ENCODE measurements around the gene ANXA2R.
"Not testable (repeated sequence)": the region's sequence is repeated elsewhere in the genome, so short reads cannot be mapped to it uniquely, and the experiment has no call there.

The ANXA2R gene

DNA sequence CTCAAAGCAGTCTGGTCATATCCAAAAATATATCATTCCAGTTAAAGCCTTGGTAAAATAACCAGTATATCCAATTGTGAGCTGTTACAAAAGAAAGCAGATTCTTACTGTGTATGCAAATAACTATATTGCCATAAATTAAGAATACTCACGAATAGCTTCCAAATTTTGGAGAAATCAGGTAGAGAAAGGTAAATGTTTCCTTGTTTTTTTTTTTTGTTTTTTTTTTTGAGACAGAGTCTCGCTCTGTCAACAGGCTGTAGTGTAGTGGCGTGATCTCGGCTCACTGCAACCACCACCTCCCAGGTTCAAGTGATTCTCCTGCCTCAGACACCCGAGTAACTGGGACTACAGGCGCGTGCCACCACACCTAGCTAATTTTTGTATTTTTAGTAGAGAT, 44.3 kb upstream of the ANXA2R start:
- H3K9me3 ChIP-seq (ENCODE audit: control insufficient read depth, insufficient read depth, low read depth, low read length); H3K4me3 ChIP-seq (ENCODE audit: low read depth, low read length); H3K27ac ChIP-seq (ENCODE audit: extremely low read depth, low read depth, low read length); H3K4me1 ChIP-seq (ENCODE audit: control insufficient read depth, insufficient read depth, low read length); POLR2A ChIA-PET; H3K36me3 ChIP-seq (ENCODE audit: control insufficient read depth in 2 of 2, insufficient read depth in 1 of 2, low read length in 2 of 2): not testable (repeated sequence)
- peak; percentile 93 for TF ChIP-seq SETDB1 (IDR thresholded peaks at IDR 0.05; ENCODE audit: insufficient read length, low read length)
- TF ChIP-seq, protein P1, sequence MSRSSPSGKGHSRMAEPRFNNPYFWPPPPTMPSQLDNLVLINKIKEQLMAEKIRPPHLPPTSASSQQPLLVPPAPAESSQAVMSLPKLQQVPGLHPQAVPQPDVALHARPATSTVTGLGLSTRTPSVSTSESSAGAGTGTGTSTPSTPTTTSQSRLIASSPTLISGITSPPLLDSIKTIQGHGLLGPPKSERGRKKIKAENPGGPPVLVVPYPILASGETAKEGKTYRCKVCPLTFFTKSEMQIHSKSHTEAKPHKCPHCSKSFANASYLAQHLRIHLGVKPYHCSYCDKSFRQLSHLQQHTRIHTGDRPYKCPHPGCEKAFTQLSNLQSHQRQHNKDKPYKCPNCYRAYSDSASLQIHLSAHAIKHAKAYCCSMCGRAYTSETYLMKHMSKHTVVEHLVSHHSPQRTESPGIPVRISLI (tag by site-specific recombination; IDR thresholded peaks at IDR 0.05): peak; percentile 29; the same call in 1 of the 2 replicates
- CTCF ChIA-PET: interaction anchor here (0.7 to 1.0 kb wide), 4 partner anchors 11 to 219 kb away, joined by 3 read pairs; no protein-coding TSS in a partner anchor

DNA sequence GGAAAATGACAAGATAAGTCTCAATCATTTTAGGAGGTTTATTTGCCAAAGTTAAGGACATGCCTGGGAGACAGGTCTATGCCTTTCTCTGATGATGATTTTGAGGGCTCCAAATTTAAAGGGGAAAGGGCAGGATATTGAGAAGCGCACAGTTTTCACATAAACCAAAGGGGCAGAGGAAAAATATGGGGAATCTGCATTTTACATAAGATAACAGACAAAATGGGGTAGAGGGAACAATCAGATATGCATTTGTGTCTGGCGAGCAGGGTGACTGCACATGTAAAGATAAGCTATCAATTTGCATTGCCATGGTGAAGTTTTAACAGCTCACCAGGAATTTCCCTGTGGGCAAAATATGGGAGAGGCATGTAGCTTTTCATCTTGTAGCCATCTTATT, 41.2 kb upstream of the ANXA2R start:
- POLR2A ChIA-PET; H3K9me3 ChIP-seq (ENCODE audit: control insufficient read depth, insufficient read depth, low read depth, low read length); H3K4me1 ChIP-seq (ENCODE audit: control insufficient read depth, insufficient read depth, low read length); H3K4me3 ChIP-seq (ENCODE audit: low read depth, low read length); H3K36me3 ChIP-seq (ENCODE audit: control insufficient read depth in 2 of 2, insufficient read depth in 1 of 2, low read length in 2 of 2); H3K27ac ChIP-seq (ENCODE audit: extremely low read depth, low read depth, low read length): not testable (repeated sequence)
- CTCF ChIA-PET: interaction anchor here (0.7 to 1.4 kb wide), 2 partner anchors 23 to 26 kb away, joined by 3 read pairs; no protein-coding TSS in a partner anchor

DNA sequence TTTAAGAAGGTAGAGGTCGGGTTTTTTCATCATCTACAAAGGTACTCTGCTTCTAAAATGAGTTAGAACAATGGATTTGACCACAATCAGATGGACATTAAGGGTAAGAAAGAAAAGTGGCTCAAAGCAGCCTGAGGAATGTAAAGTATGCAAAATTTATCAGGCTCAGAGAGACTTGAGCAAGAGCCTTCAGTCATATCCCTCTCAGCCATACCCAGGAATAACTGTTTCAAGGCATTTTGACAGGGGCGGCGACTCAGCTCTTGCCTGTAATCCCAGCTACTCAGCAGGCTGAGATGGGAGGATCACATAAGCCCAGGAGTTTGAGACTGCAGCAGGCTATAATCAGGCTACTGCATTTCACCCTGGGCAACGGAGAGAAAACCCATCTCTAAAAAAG, 38.8 kb upstream of the ANXA2R start:
- Histone ChIP-seq H3K4me1 (ENCODE audit: control insufficient read depth, insufficient read depth, low read length) (no peaks in the 10 kb centered on the region), H3K27ac (ENCODE audit: extremely low read depth, low read depth, low read length) (no peak overlapping the region), H3K9me3 (ENCODE audit: control insufficient read depth, insufficient read depth, low read depth, low read length) (no peaks in the 10 kb centered on the region), H3K4me3 (ENCODE audit: low read depth, low read length) (no peak overlapping the region), H3K36me3 (ENCODE audit: control insufficient read depth in 2 of 2, insufficient read depth in 1 of 2, low read length in 2 of 2) (peaks cover 0 to 4% of the 10 kb centered on the region in 2 experiments; a peak in 1 of 3 replicates)
- CTCF ChIA-PET: interaction anchor here (0.6 to 1.9 kb wide), 3 partner anchors 26 to 38 kb away, joined by 4 to 8 read pairs (median 4); no protein-coding TSS in a partner anchor
- POLR2A ChIA-PET: interaction anchor here (0.6 to 0.9 kb wide), 4 partner anchors 10 to 125 kb away, joined by 3 to 5 read pairs (median 4); no protein-coding TSS in a partner anchor
- TF ChIP-seq, protein P2, sequence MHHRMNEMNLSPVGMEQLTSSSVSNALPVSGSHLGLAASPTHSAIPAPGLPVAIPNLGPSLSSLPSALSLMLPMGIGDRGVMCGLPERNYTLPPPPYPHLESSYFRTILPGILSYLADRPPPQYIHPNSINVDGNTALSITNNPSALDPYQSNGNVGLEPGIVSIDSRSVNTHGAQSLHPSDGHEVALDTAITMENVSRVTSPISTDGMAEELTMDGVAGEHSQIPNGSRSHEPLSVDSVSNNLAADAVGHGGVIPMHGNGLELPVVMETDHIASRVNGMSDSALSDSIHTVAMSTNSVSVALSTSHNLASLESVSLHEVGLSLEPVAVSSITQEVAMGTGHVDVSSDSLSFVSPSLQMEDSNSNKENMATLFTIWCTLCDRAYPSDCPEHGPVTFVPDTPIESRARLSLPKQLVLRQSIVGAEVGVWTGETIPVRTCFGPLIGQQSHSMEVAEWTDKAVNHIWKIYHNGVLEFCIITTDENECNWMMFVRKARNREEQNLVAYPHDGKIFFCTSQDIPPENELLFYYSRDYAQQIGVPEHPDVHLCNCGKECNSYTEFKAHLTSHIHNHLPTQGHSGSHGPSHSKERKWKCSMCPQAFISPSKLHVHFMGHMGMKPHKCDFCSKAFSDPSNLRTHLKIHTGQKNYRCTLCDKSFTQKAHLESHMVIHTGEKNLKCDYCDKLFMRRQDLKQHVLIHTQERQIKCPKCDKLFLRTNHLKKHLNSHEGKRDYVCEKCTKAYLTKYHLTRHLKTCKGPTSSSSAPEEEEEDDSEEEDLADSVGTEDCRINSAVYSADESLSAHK (tag by site-specific recombination; IDR thresholded peaks at IDR 0.05): peak; percentile 28; the same call in 1 of the 2 replicates
- no peak for TF ChIP-seq ZNF366 (tag by site-specific recombination; conservative IDR thresholded peaks at IDR 0.05)

DNA sequence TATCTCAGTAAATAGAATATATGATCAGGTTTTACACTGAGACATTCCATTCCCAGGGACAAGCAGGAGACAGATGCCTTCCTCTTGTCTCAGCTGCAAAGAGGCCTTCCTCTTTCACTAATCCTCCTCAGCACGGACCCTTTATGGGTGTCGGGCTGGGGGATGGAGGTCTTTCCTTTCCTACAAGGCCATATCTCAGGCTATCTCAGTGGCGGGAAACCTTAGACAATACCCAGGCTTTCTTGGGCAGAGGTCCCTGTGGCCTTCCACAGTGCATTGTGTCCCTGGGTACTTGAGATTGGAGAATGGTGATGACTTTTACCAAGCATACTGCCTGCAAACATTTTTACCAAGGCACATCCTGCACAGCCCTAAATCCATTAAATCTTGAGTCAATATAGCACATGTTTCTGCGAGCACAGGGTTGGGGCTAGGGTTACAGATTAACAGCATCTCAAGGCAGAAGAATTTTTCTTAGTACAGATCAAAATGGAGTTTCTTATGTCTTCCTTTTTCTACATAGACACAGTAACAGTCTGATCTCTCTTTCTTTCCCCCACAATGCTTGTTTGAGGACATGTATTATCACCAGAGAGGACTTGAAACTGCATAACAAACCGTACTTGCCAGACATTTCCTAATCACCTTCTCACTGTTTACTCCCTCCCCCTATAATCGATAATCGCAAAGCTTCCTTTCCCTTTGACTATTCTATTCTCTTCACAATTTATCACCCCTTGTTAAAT, 37.5 kb upstream of the ANXA2R start:
- POLR2A ChIA-PET; H3K36me3 ChIP-seq (ENCODE audit: control insufficient read depth in 2 of 2, insufficient read depth in 1 of 2, low read length in 2 of 2); CTCF ChIA-PET; H3K4me1 ChIP-seq (ENCODE audit: control insufficient read depth, insufficient read depth, low read length); H3K9me3 ChIP-seq (ENCODE audit: control insufficient read depth, insufficient read depth, low read depth, low read length); H3K4me3 ChIP-seq (ENCODE audit: low read depth, low read length); H3K27ac ChIP-seq (ENCODE audit: extremely low read depth, low read depth, low read length): not testable (repeated sequence)

DNA sequence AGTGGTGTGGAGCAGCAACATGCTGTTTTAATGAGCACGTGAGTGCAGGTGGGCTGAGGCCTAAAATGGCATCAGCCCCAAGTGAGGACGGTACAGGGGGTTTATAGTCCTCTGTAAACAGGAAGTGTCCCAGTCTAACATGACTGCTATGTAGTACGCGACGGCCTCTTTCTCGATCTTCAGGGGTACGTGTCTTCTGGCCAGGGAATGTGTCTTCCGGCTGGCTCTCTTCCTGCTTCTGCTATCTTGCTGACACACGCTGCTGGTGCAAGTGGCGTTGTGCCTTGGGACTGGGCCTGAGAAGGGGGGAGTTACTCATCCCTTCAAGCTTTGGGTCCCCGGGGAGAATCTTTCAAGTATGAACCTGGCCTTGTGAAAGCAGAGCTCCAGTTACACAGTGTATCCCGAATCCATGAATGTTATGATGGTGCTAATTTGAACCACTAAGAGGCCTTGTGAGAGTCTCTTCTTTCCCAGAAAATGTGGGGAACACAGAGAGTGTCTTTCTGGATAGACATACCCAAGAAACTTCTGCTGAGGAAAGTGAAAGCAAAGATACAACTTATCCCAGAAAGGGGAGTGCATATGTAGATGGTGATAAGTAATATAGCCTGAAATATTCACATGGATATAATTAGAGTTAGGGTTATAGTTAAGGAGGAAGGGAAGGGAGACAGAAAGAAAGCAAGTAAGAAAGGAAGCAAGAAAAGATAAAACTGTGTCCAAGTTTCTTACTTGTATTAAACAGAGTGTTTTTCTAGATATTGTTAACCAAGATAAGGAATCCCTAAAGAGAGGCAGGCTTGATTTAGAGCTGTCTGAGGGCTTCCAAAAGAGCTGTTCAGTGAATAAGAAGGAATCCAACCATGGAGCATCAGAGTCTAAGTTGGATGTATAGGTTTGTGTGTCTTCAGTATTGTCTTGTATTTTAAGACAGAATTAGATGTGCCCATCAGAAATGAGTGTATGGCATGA, 35.5 kb upstream of the ANXA2R start:
- Histone ChIP-seq H3K4me1 (ENCODE audit: control insufficient read depth, insufficient read depth, low read length) (no peaks in the 10 kb centered on the region), H3K36me3 (ENCODE audit: control insufficient read depth in 2 of 2, insufficient read depth in 1 of 2, low read length in 2 of 2) (peaks cover 9 to 10% of the 10 kb centered on the region in 2 experiments; a peak in 2 of 3 replicates), H3K4me3 (ENCODE audit: low read depth, low read length) (no peak overlapping the region), H3K27ac (ENCODE audit: extremely low read depth, low read depth, low read length) (no peak overlapping the region), H3K9me3 (ENCODE audit: control insufficient read depth, insufficient read depth, low read depth, low read length) (no peaks in the 10 kb centered on the region)
- ChIA-PET CTCF (interaction anchor here (0.5 to 1.3 kb wide), 12 partner anchors 11 to 948 kb away, joined by 3 to 5 read pairs (median 3); no protein-coding TSS in a partner anchor), POLR2A (interaction anchor here (1.0 to 1.6 kb wide), 2 partner anchors 10 to 45 kb away, joined by 3 to 4 read pairs; partner anchors contain the start of gene ZNF131)
- no peak for TF ChIP-seq GLIS1 (tag by site-specific recombination; IDR thresholded peaks at IDR 0.05)
- TF ChIP-seq ZNF544 (tag by site-specific recombination; IDR thresholded peaks at IDR 0.05): no peak
- TF ChIP-seq ZBTB7A (tag by site-specific recombination; IDR thresholded peaks at IDR 0.05; ENCODE audit: low read depth): no peak
- TF ChIP-seq ZNF133 (tag by site-specific recombination; IDR thresholded peaks at IDR 0.05): no peak
- TF ChIP-seq, protein P3, sequence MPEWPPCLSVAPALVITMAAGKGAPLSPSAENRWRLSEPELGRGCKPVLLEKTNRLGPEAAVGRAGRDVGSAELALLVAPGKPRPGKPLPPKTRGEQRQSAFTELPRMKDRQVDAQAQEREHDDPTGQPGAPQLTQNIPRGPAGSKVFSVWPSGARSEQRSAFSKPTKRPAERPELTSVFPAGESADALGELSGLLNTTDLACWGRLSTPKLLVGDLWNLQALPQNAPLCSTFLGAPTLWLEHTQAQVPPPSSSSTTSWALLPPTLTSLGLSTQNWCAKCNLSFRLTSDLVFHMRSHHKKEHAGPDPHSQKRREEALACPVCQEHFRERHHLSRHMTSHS (tag by site-specific recombination; IDR thresholded peaks at IDR 0.05): no peak
- TF ChIP-seq ZXDB (tag by site-specific recombination; IDR thresholded peaks at IDR 0.05): no peak
- TF ChIP-seq ZNF791 (tag by site-specific recombination; IDR thresholded peaks at IDR 0.05): no peak
- TF ChIP-seq, protein P4, sequence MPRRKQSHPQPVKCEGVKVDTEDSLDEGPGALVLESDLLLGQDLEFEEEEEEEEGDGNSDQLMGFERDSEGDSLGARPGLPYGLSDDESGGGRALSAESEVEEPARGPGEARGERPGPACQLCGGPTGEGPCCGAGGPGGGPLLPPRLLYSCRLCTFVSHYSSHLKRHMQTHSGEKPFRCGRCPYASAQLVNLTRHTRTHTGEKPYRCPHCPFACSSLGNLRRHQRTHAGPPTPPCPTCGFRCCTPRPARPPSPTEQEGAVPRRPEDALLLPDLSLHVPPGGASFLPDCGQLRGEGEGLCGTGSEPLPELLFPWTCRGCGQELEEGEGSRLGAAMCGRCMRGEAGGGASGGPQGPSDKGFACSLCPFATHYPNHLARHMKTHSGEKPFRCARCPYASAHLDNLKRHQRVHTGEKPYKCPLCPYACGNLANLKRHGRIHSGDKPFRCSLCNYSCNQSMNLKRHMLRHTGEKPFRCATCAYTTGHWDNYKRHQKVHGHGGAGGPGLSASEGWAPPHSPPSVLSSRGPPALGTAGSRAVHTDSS (tag by site-specific recombination; IDR thresholded peaks at IDR 0.05): no peak
- no peak for TF ChIP-seq ZNF157 (tag by site-specific recombination; IDR thresholded peaks at IDR 0.05)
- no peak for TF ChIP-seq YY1 (tag by site-specific recombination; IDR thresholded peaks at IDR 0.05)
- no peak for TF ChIP-seq ZNF239 (tag by site-specific recombination; IDR thresholded peaks at IDR 0.05)

Data from HEK293 (cell line).